ENCODE results near the gene DDRGK1.

The DDRGK1 gene

GRCh38 chr20:3165473-3166337 lies 38.8 kb downstream of the DDRGK1 start:
- Histone ChIP-seq H3K4me1 (ENCODE audit: insufficient read depth, insufficient read length) (peaks cover 10% of the 10 kb centered on the region), H3K9ac (ENCODE audit: insufficient read length, low read depth) (no peak overlapping the region), H3K27me3 (ENCODE audit: insufficient read depth, insufficient read length) (peaks cover 5% of the 10 kb centered on the region), H3K36me3 (ENCODE audit: insufficient read depth, insufficient read length, low read length) (peaks cover 13% of the 10 kb centered on the region), H3K9me3 (ENCODE audit: insufficient read depth, low read length) (no peaks in the 10 kb centered on the region), H3K4me3 (ENCODE audit: insufficient read length, low read depth) (no peak overlapping the region)
- no peak for DNase-seq (ENCODE audit: low read depth, low spot score)
- TF ChIP-seq ZNF274 (IDR thresholded peaks at IDR 0.05; ENCODE audit: low read depth, low read length) (no peak), YY1 (IDR thresholded peaks at IDR 0.05; ENCODE audit: insufficient read depth, insufficient read length) (no peak), SUZ12 (IDR thresholded peaks at IDR 0.05; ENCODE audit: extremely low read depth, insufficient read depth, insufficient read length) (no peak)

- Histone ChIP-seq H3K27me3 (ENCODE audit: insufficient read depth, insufficient read length) (peaks cover 5% of the 10 kb centered on the region), H3K9me3 (ENCODE audit: insufficient read depth, low read length) (no peaks in the 10 kb centered on the region), H3K36me3 (ENCODE audit: insufficient read depth, insufficient read length, low read length) (peaks cover 13% of the 10 kb centered on the region), H3K4me3 (ENCODE audit: insufficient read length, low read depth) (no peak overlapping the region), H3K9ac (ENCODE audit: insufficient read length, low read depth) (no peak overlapping the region), H3K4me1 (ENCODE audit: insufficient read depth, insufficient read length) (peaks cover 10% of the 10 kb centered on the region)
- TF ChIP-seq SUZ12 (IDR thresholded peaks at IDR 0.05; ENCODE audit: extremely low read depth, insufficient read depth, insufficient read length) (no peak), ZNF274 (IDR thresholded peaks at IDR 0.05; ENCODE audit: low read depth, low read length) (no peak), YY1 (IDR thresholded peaks at IDR 0.05; ENCODE audit: insufficient read depth, insufficient read length) (no peak)
- DNase-seq (ENCODE audit: low read depth, low spot score): no peak
These were observed 39.6 kb downstream of the DDRGK1 start for GRCh38 chr20:3164763-3165410.

- H3K36me3 ChIP-seq (ENCODE audit: insufficient read depth, insufficient read length, low read length): peaks cover 13% of the 10 kb centered on the region
- no peak overlapping the region for H3K9ac ChIP-seq (ENCODE audit: insufficient read length, low read depth)
- no peak for TF ChIP-seq YY1 (IDR thresholded peaks at IDR 0.05; ENCODE audit: insufficient read depth, insufficient read length)
- no peak for TF ChIP-seq SUZ12 (IDR thresholded peaks at IDR 0.05; ENCODE audit: extremely low read depth, insufficient read depth, insufficient read length)
- TF ChIP-seq ZNF274 (IDR thresholded peaks at IDR 0.05; ENCODE audit: low read depth, low read length): no peak
- no peak overlapping the region for H3K4me3 ChIP-seq (ENCODE audit: insufficient read length, low read depth)
- H3K27me3 ChIP-seq (ENCODE audit: insufficient read depth, insufficient read length): peaks cover 4% of the 10 kb centered on the region
- H3K4me1 ChIP-seq (ENCODE audit: insufficient read depth, insufficient read length): peaks cover 10% of the 10 kb centered on the region
- H3K9me3 ChIP-seq (ENCODE audit: insufficient read depth, low read length): no peaks in the 10 kb centered on the region
- no peak for DNase-seq (ENCODE audit: low read depth, low spot score)
These were observed 40.3 kb downstream of the DDRGK1 start for GRCh38 chr20:3164043-3164762.

- no peak for DNase-seq (ENCODE audit: low read depth, low spot score)
- Histone ChIP-seq H3K36me3 (ENCODE audit: insufficient read depth, insufficient read length, low read length) (peaks cover 13% of the 10 kb centered on the region), H3K4me1 (ENCODE audit: insufficient read depth, insufficient read length) (peaks cover 4% of the 10 kb centered on the region), H3K9me3 (ENCODE audit: insufficient read depth, low read length) (no peaks in the 10 kb centered on the region), H3K9ac (ENCODE audit: insufficient read length, low read depth) (no peak overlapping the region), H3K27me3 (ENCODE audit: insufficient read depth, insufficient read length) (no peaks in the 10 kb centered on the region), H3K4me3 (ENCODE audit: insufficient read length, low read depth) (no peak overlapping the region)
- no peak for TF ChIP-seq SUZ12 (IDR thresholded peaks at IDR 0.05; ENCODE audit: extremely low read depth, insufficient read depth, insufficient read length)
- no peak for TF ChIP-seq YY1 (IDR thresholded peaks at IDR 0.05; ENCODE audit: insufficient read depth, insufficient read length)
- TF ChIP-seq ZNF274 (IDR thresholded peaks at IDR 0.05; ENCODE audit: low read depth, low read length): no peak
These were observed 41.1 kb downstream of the DDRGK1 start for GRCh38 chr20:3163099-3164042.

GRCh38 chr20:3162080-3162611 lies 42.3 kb downstream of the DDRGK1 start:
- H3K4me1 ChIP-seq (ENCODE audit: insufficient read depth, insufficient read length): peaks cover 3% of the 10 kb centered on the region
- peaks cover 13% of the 10 kb centered on the region for H3K36me3 ChIP-seq (ENCODE audit: insufficient read depth, insufficient read length, low read length)
- DNase-seq (ENCODE audit: low read depth, low spot score): no peak
- H3K9me3 ChIP-seq (ENCODE audit: insufficient read depth, low read length): no peaks in the 10 kb centered on the region
- no peak overlapping the region for H3K4me3 ChIP-seq (ENCODE audit: insufficient read length, low read depth)
- no peaks in the 10 kb centered on the region for H3K27me3 ChIP-seq (ENCODE audit: insufficient read depth, insufficient read length)
- no peak overlapping the region for H3K9ac ChIP-seq (ENCODE audit: insufficient read length, low read depth)
- TF ChIP-seq YY1 (IDR thresholded peaks at IDR 0.05; ENCODE audit: insufficient read depth, insufficient read length) (no peak), SUZ12 (IDR thresholded peaks at IDR 0.05; ENCODE audit: extremely low read depth, insufficient read depth, insufficient read length) (no peak), ZNF274 (IDR thresholded peaks at IDR 0.05; ENCODE audit: low read depth, low read length) (no peak)

- H3K9me3 ChIP-seq (ENCODE audit: insufficient read depth, low read length): no peaks in the 10 kb centered on the region
- H3K9ac ChIP-seq (ENCODE audit: insufficient read length, low read depth): no peak overlapping the region
- H3K27me3 ChIP-seq (ENCODE audit: insufficient read depth, insufficient read length): no peaks in the 10 kb centered on the region
- H3K36me3 ChIP-seq (ENCODE audit: insufficient read depth, insufficient read length, low read length): peaks cover 16% of the 10 kb centered on the region
- DNase-seq (ENCODE audit: low read depth, low spot score): no peak
- peaks cover 3% of the 10 kb centered on the region for H3K4me1 ChIP-seq (ENCODE audit: insufficient read depth, insufficient read length)
- H3K4me3 ChIP-seq (ENCODE audit: insufficient read length, low read depth): no peak overlapping the region
- TF ChIP-seq ZNF274 (IDR thresholded peaks at IDR 0.05; ENCODE audit: low read depth, low read length) (no peak), YY1 (IDR thresholded peaks at IDR 0.05; ENCODE audit: insufficient read depth, insufficient read length) (no peak), SUZ12 (IDR thresholded peaks at IDR 0.05; ENCODE audit: extremely low read depth, insufficient read depth, insufficient read length) (no peak)
These were observed 43.0 kb downstream of the DDRGK1 start for GRCh38 chr20:3161316-3162079.
